GM12864 (cell line): ENCODE measurements around the gene KMT5C.
A peak's percentile ranks its signal among the peaks of the same experiment; 100 is the strongest.

ENCODE experiments used
- DNase-seq: peaks from one replicate; pipeline ENCODE4 v3.0.0-alpha.2; 2011; ENCODE audit warnings: low read depth
- H3K4me3 ChIP-seq: 2 replicates; pipeline ENCODE4 v1.5.1; 2011; ENCODE audit warnings: mild to moderate bottlenecking, low read depth, low read length, control low read depth
- TF ChIP-seq, protein P1 (sequence below): IDR thresholded peaks from 2 replicates; pipeline ENCODE4 v1.5.1; 2011; ENCODE audit warnings: low read depth, mild to moderate bottlenecking, moderate library complexity, low read length, control low read depth, inconsistent platforms; ENCODE audit errors: missing control alignments

The KMT5C gene

DNA sequence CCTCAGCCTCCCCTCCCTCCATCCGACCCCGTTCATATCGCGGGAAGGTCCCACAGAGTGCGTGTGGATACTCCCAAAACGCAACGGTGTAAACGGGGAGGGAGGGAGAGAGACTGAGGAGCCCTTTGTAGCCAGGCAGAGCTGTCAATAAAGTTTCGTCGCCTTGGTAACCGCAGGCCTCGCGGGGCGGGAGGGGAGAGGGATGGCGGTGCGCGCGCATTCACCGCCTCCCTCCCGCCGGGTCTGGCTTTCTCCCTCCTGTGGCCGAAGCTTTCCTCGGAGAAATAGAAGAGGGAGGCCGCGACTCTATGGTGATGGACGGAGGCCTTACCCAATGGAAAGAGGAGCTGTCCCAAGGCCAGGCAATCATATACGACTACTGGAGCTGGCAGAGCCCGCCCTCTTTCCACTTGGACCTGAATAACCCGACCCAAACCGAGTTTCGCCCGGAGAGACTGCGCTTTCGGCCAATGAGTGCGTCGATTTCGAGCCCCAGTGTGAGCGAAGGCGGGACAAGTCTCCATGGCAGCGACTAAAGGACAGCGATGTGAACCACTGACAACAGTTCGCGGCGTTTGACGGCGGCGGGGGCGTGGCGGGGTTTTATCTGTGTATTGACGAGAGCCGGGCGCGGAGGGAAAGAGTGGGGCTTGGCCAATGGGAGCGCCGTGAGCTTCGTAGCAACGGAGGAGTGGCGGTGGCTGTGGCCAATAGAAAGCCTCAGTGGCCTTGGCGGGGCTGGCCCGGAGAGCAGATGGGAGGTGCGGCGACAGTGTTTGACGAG, at the start of gene KMT5C:
Gene KMT5C (plus strand): TSS at position 772 of the 784 bp plus-strand sequence. CDS start 2,061 bp downstream, outside the sequence.
- TF ChIP-seq, protein P1, sequence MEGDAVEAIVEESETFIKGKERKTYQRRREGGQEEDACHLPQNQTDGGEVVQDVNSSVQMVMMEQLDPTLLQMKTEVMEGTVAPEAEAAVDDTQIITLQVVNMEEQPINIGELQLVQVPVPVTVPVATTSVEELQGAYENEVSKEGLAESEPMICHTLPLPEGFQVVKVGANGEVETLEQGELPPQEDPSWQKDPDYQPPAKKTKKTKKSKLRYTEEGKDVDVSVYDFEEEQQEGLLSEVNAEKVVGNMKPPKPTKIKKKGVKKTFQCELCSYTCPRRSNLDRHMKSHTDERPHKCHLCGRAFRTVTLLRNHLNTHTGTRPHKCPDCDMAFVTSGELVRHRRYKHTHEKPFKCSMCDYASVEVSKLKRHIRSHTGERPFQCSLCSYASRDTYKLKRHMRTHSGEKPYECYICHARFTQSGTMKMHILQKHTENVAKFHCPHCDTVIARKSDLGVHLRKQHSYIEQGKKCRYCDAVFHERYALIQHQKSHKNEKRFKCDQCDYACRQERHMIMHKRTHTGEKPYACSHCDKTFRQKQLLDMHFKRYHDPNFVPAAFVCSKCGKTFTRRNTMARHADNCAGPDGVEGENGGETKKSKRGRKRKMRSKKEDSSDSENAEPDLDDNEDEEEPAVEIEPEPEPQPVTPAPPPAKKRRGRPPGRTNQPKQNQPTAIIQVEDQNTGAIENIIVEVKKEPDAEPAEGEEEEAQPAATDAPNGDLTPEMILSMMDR: no peak
- DNase-seq: peak; percentile 100

DNA sequence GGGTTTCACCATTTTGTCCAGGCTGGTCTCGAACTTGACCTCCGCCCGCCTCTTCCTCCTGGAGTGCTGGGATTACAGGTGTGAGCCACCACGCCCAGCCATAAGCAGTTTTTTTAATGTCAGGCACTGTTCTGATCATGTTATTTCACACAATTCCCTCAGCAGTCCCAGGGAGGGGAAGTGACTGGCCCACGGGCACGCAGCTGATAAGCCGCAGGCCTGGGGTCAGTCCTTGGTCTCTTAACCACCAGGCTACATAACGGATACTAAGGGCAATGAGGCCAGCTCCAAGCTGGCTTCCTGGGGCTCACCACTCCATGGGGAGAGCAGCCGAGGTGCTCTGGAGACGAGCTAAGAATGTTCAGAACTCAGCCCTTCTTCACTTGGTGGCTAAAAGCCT, 42.4 kb upstream of the KMT5C start:
- H3K4me3 ChIP-seq: no peak overlapping the region
- no peak for DNase-seq
- TF ChIP-seq, protein P1: no peak

More for the DNA sequence above, at the start of gene KMT5C:
- H3K4me3 ChIP-seq: peak within 1 kb of the TSS; percentile 91

DNA sequence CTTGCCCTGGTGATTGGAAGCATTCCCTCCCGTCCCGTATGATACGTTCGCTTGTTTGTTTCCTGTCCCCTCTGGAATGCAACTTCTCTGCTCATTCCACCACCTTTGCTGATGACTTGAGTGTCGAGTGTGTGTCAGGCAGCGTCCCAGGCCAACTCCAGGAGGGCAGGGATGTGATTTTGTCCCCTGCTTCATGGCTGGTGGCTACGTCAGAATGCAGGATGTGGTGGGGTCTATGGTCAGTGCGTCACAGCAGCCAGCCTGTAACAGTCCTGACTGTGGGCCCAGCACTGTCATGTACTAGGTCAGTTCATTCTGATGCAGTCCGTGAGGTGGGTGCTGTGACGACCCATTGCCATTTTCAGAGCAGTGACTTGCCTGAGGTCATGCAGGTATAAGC, 39.7 kb upstream of the KMT5C start:
- no peak overlapping the region for H3K4me3 ChIP-seq
- DNase-seq: no peak
- TF ChIP-seq, protein P1: no peak

DNA sequence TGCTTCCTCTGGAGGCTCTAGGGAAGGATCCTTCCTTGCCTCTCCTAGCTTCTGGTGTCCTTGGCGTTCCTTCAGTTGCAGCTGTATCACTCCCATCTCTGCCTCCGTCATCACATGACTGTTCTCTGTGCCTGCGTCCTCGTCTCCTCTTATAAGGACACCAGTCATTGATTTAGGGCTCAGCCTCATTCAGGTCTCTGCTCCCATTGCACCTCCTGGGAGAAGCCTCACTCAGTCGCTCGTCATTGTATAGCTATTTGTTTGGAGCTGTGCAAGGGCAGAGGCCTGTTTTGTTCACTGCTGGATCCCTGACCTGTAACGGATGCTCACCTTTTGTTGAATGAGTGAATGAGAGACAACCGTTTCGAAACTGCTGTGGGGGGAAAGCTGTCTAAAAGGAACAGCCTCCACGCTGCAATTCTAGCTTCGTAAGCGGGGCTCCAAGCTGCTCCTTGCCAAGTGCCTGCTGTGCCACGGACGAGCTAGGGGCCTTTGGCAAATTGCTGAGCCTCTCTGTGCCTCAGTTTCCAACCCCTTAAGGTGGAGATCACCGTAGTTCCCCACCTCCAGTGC, 38.7 kb upstream of the KMT5C start:
- DNase-seq: no peak
- TF ChIP-seq, protein P1: no peak
- no peak overlapping the region for H3K4me3 ChIP-seq

DNA sequence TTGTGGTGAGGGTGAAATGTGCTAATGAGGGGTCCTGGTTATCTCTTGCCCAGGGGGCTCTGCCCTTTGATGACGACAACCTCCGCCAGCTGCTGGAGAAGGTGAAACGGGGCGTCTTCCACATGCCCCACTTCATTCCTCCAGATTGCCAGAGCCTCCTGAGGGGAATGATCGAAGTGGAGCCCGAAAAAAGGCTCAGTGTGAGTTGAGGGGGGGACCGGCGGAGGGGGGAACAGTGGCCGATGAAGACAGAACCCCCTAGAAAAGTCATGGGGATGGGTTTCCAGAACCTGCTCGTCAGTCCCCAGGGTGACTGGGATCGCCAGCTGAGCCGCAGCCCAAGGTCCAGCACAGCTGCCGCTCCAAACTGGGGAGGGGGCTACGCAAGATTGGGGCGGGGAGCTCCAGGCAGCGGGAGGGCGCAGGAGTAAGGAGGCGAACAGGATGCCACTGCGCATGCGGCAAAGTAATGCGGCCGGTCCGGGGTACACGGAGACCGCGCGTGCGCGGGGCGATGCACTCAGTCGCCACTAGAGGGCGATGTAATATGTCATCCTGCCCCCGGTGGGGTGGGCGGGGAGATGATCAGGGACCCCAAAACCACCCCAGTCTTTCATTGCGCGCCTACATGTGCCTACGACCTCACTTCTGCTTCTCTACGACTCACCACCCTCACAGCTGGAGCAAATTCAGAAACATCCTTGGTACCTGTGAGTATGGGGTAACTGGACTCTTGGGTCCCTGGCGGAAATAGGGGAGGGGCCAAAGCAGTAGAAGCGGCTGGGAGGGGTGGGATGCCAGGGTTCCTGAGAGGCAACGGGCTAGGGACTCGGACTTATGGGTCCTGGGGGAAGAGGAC, 38.0 kb upstream of the KMT5C start:
- peak overlapping the region; percentile 29 for H3K4me3 ChIP-seq

DNA sequence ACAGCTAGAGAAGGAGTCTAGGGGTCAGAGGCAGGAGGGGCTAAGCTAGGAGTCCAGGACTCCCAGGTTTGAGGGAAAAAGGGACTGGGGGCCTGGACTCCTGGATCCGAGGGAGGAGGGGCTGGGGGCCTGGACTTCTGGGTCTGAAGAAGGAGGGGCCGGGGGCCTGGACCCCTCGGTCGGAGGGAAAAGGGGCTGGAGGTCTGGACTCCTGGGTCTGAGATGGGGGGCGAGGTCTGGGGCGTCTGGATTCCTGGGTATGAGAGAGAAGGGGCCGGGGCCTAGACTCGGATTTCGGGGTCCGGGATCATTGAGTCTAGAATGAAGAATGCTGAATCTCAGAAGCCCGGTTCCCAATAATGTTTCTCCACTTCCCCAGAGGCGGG, 37.4 kb upstream of the KMT5C start:
- no peak for DNase-seq
- TF ChIP-seq, protein P1: no peak
- H3K4me3 ChIP-seq: peak overlapping the region; percentile 29

More for the DNA sequence above, 38.0 kb upstream of the KMT5C start:
- TF ChIP-seq, protein P1: peak; percentile 98
- DNase-seq: no peak
